Activated CD4-positive, alpha-beta T cell treated with anti-CD3 and anti-CD28 coated beads for 48 hours (primary cell): ENCODE data around the gene TOP2A.
A peak's percentile ranks its signal among the peaks of the same experiment; 100 is the strongest.

ENCODE experiments used
- DNase-seq: peaks from one replicate; pipeline ENCODE4 v3.0.0-alpha.2; 2020

TOP2A gene

GRCh38 chr17:40417609-40418427 lies at the start of gene TOP2A:
Gene TOP2A (minus strand): TSS chr17:40417896. CDS start chr17:40417791, 105 bp downstream.
- DNase-seq, result peak; percentile 96

GRCh38 chr17:40467281-40467867 lies 49.7 kb upstream of the TOP2A start:
- no peak for DNase-seq

GRCh38 chr17:40466298-40466971 lies 48.7 kb upstream of the TOP2A start:
- DNase-seq, result no peak

- DNase-seq, result no peak
Measured at GRCh38 chr17:40464392-40464855, 46.7 kb upstream of the TOP2A start.

- DNase-seq, result no peak
Measured at GRCh38 chr17:40463122-40463550, 45.4 kb upstream of the TOP2A start.

GRCh38 chr17:40462343-40463121 lies 44.8 kb upstream of the TOP2A start:
- no peak for DNase-seq

GRCh38 chr17:40461732-40462342 lies 44.1 kb upstream of the TOP2A start:
- no peak for DNase-seq

- no peak for DNase-seq
Measured at GRCh38 chr17:40460968-40461731, 43.5 kb upstream of the TOP2A start.

GRCh38 chr17:40460604-40460967 lies 42.9 kb upstream of the TOP2A start:
- no peak for DNase-seq

GRCh38 chr17:40459636-40460603 lies 42.2 kb upstream of the TOP2A start:
- DNase-seq, result no peak

GRCh38 chr17:40458851-40459482 lies 41.3 kb upstream of the TOP2A start:
- DNase-seq, result no peak

- DNase-seq, result no peak
Measured at GRCh38 chr17:40457964-40458791, 40.5 kb upstream of the TOP2A start.

- no peak for DNase-seq
Measured at GRCh38 chr17:40457369-40457768, 39.7 kb upstream of the TOP2A start.

- no peak for DNase-seq
Measured at GRCh38 chr17:40456396-40456951, 38.8 kb upstream of the TOP2A start.

- no peak for DNase-seq
Measured at GRCh38 chr17:40454613-40454995, 36.9 kb upstream of the TOP2A start.

- no peak for DNase-seq
Measured at GRCh38 chr17:40453881-40454612, 36.4 kb upstream of the TOP2A start.

GRCh38 chr17:40452921-40453378 lies 35.3 kb upstream of the TOP2A start:
- DNase-seq, result no peak

- peak; percentile 38 for DNase-seq
Measured at GRCh38 chr17:40452216-40452787, 34.6 kb upstream of the TOP2A start.
